Mesendoderm (in vitro differentiated cells): ENCODE measurements around the gene SLC35G6.

Experiments used
- DNase-seq: peaks from one replicate; pipeline ENCODE4 v3.0.0; 2013
- H2AK5ac ChIP-seq: 2 replicates; pipeline ENCODE4 v1.6.1; 2013; ENCODE audit warnings: low read length, inconsistent platforms
- H2BK120ac ChIP-seq: 2 replicates; pipeline ENCODE4 v1.6.1; 2013; ENCODE audit warnings: low read depth, mild to moderate bottlenecking, low read length, moderate library complexity, mixed read lengths
- H2BK15ac ChIP-seq: replicated peaks from 2 replicates; pipeline ENCODE4 v1.6.1; 2013; ENCODE audit warnings: low read depth, mild to moderate bottlenecking, moderate library complexity
- H2BK5ac ChIP-seq: 2 replicates; pipeline ENCODE4 v1.6.1; 2013; ENCODE audit warnings: low read length, inconsistent platforms
- H3K18ac ChIP-seq: 2 replicates; pipeline ENCODE4 v1.6.1; 2013; ENCODE audit warnings: mild to moderate bottlenecking, low read length, mixed read lengths
- H3K23ac ChIP-seq: one replicate; pipeline ENCODE4 v1.6.1; 2013; ENCODE audit warnings: low read length
- H3K27ac ChIP-seq: 2 replicates; pipeline ENCODE4 v1.5.1; 2013; ENCODE audit warnings: low read depth, mild to moderate bottlenecking, inconsistent platforms, low read length, moderate library complexity
- H3K27me3 ChIP-seq: 2 replicates; pipeline ENCODE4 v1.6.1; 2013; ENCODE audit warnings: low read length, control low read depth, mild to moderate bottlenecking, inconsistent platforms; ENCODE audit not compliant: insufficient read depth, poor library complexity
- H3K36me3 ChIP-seq: 2 replicates; pipeline ENCODE4 v1.6.1; 2013; ENCODE audit warnings: low read length, inconsistent platforms; ENCODE audit not compliant: control insufficient read depth, insufficient read depth
- H3K4ac ChIP-seq: one replicate; pipeline ENCODE4 v1.6.1; 2013; ENCODE audit warnings: low read depth, mild to moderate bottlenecking, low read length, moderate library complexity
- H3K4me1 ChIP-seq: 2 replicates; pipeline ENCODE4 v1.6.1; 2013; ENCODE audit warnings: low read depth, low read length, inconsistent platforms; ENCODE audit not compliant: control insufficient read depth
- H3K4me2 ChIP-seq: 2 replicates; pipeline ENCODE4 v1.6.1; 2013; ENCODE audit warnings: low read length
- H3K4me3 ChIP-seq: 2 replicates; pipeline ENCODE4 v1.5.1; 2013; ENCODE audit warnings: mild to moderate bottlenecking, low read length
- H3K56ac ChIP-seq: one replicate; pipeline ENCODE4 v1.6.1; 2013; ENCODE audit warnings: low read length
- H3K79me1 ChIP-seq: 2 replicates; pipeline ENCODE4 v1.6.1; 2013; ENCODE audit warnings: low read length, inconsistent platforms
- H3K79me2 ChIP-seq: 2 replicates; pipeline ENCODE4 v1.6.1; 2013; ENCODE audit warnings: mild to moderate bottlenecking, low read length; ENCODE audit not compliant: control insufficient read depth, insufficient read depth
- H3K9ac ChIP-seq: 2 replicates; pipeline ENCODE4 v1.6.1; 2013; ENCODE audit warnings: low read length, inconsistent platforms
- H4K5ac ChIP-seq: one replicate; pipeline ENCODE4 v1.6.1; 2013; ENCODE audit warnings: low read length
- H4K8ac ChIP-seq: one replicate; pipeline ENCODE4 v1.6.1; 2013; ENCODE audit warnings: low read depth, mild to moderate bottlenecking, control low read depth, low read length, moderate library complexity
- WGBS: extraction: QIAGEN DNeasy Blood & Tissue Kit; methylation state at CpG from one replicate; pipeline ENCODE4 v1.1.7; 2013; ENCODE audit warnings: low lambda C conversion rate, missing lambda C conversion rate; ENCODE audit not compliant: insufficient coverage; ENCODE audit errors: extremely low coverage; 5-methylcytosine and 5-hydroxymethylcytosine counted together

SLC35G6 gene

DNA sequence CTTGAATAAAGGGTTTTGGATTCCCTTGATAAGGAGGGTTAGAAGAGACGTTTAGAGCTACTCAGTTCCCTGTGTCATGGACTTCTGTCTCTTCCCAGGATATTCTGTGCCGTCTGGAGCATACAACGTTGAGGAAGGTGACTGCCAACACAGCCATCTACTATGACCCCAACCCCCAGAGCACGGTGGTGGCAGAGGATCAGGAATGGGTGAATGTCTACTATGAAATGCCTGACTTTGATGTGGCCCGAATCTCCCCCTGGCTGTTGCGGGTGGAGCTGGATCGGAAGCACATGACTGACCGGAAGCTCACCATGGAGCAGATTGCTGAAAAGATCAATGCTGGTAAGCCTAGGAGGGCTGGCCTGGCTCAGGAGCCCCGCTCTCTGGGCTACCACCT, 27.6 kb downstream of the SLC35G6 start:
- H3K27ac ChIP-seq, result no peak overlapping the region
- no peaks in the 10 kb centered on the region for H3K4me1 ChIP-seq
- no peaks in the 10 kb centered on the region for H3K79me1 ChIP-seq
- no peak overlapping the region for H3K23ac ChIP-seq
- no CpG with 5 or more reads among the region's 9 CpGs for WGBS
- DNase-seq, result no peak
- no peak overlapping the region for H2BK15ac ChIP-seq
- no peak overlapping the region for H3K4me2 ChIP-seq
- H3K18ac ChIP-seq, result no peak overlapping the region
- no peak overlapping the region for H2AK5ac ChIP-seq
- H4K5ac ChIP-seq, result no peak overlapping the region
- no peaks in the 10 kb centered on the region for H3K27me3 ChIP-seq
- H3K9ac ChIP-seq, result no peak overlapping the region
- H4K8ac ChIP-seq, result no peak overlapping the region
- H3K36me3 ChIP-seq, result peaks cover 38% of the 10 kb centered on the region
- no peaks in the 10 kb centered on the region for H3K79me2 ChIP-seq
- no peak overlapping the region for H2BK120ac ChIP-seq
- H3K4ac ChIP-seq, result no peak overlapping the region
- no peak overlapping the region for H3K56ac ChIP-seq
- H3K4me3 ChIP-seq, result no peak overlapping the region
- H2BK5ac ChIP-seq, result no peak overlapping the region

GRCh38 chr17:7509937-7510336, 28.7 kb downstream of the SLC35G6 start:
- no peak overlapping the region for H2AK5ac ChIP-seq
- no peak overlapping the region for H4K8ac ChIP-seq
- H2BK5ac ChIP-seq, result no peak overlapping the region
- no CpG with 5 or more reads among the region's 5 CpGs for WGBS
- H2BK15ac ChIP-seq, result no peak overlapping the region
- no peak overlapping the region for H3K27ac ChIP-seq
- H3K23ac ChIP-seq, result no peak overlapping the region
- H3K18ac ChIP-seq, result no peak overlapping the region
- H4K5ac ChIP-seq, result no peak overlapping the region
- H3K4me1 ChIP-seq, result no peaks in the 10 kb centered on the region
- no peak overlapping the region for H3K9ac ChIP-seq
- no peaks in the 10 kb centered on the region for H3K79me2 ChIP-seq
- no peak overlapping the region for H3K4me2 ChIP-seq
- H3K36me3 ChIP-seq, result peaks cover 40% of the 10 kb centered on the region
- H3K4ac ChIP-seq, result no peak overlapping the region
- H3K79me1 ChIP-seq, result no peaks in the 10 kb centered on the region
- H3K4me3 ChIP-seq, result no peak overlapping the region
- no peaks in the 10 kb centered on the region for H3K27me3 ChIP-seq
- no peak overlapping the region for H3K56ac ChIP-seq
- no peak overlapping the region for H2BK120ac ChIP-seq
- no peak for DNase-seq

DNA sequence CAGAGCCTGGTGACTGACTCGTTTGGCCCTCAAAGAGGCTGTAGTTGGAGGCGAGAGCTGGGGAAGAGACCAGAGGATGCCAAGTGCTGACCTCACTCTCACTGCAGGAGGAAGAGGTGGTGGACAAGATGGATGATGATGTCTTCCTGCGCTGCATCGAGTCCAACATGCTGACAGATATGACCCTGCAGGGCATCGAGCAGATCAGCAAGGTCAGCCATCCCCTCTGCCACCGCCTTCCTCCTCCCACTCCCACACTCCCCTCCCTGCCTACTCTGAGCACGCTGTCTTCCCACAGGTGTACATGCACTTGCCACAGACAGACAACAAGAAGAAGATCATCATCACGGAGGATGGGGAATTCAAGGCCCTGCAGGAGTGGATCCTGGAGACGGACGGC, 29.9 kb downstream of the SLC35G6 start:
- no peak overlapping the region for H4K5ac ChIP-seq
- no peak overlapping the region for H3K4me2 ChIP-seq
- no peak overlapping the region for H3K27ac ChIP-seq
- peaks cover 40% of the 10 kb centered on the region for H3K36me3 ChIP-seq
- no peaks in the 10 kb centered on the region for H3K79me1 ChIP-seq
- H3K79me2 ChIP-seq, result no peaks in the 10 kb centered on the region
- H3K23ac ChIP-seq, result no peak overlapping the region
- no peak overlapping the region for H3K4ac ChIP-seq
- no peak overlapping the region for H3K56ac ChIP-seq
- no peak for DNase-seq
- no peak overlapping the region for H2BK120ac ChIP-seq
- no peak overlapping the region for H2BK5ac ChIP-seq
- no peak overlapping the region for H2BK15ac ChIP-seq
- no CpG with 5 or more reads among the region's 10 CpGs for WGBS
- no peak overlapping the region for H3K4me3 ChIP-seq
- H2AK5ac ChIP-seq, result no peak overlapping the region
- H3K27me3 ChIP-seq, result no peaks in the 10 kb centered on the region
- H3K9ac ChIP-seq, result no peak overlapping the region
- H3K4me1 ChIP-seq, result no peaks in the 10 kb centered on the region
- H3K18ac ChIP-seq, result no peak overlapping the region
- H4K8ac ChIP-seq, result no peak overlapping the region

DNA sequence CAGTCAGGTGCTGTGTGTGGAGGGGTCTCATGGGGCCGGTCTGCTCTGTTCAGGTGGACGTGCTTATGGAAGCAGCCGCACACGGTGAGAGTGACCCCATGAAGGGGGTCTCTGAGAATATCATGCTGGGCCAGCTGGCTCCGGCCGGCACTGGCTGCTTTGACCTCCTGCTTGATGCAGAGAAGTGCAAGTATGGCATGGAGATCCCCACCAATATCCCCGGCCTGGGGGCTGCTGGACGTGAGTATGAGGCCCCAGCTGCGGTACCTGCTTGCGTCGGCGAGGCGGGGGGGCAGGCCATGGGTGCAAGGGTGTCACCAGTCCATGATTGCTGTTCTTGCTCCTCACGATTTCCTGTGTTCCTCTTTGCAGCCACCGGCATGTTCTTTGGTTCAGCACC, 30.9 kb downstream of the SLC35G6 start:
- Histone ChIP-seq H2BK5ac (no peak overlapping the region), H2BK120ac (no peak overlapping the region), H3K4me3 (no peak overlapping the region), H3K27me3 (no peaks in the 10 kb centered on the region), H4K5ac (no peak overlapping the region), H3K27ac (no peak overlapping the region), H3K18ac (no peak overlapping the region), H2AK5ac (no peak overlapping the region), H4K8ac (no peak overlapping the region), H3K56ac (no peak overlapping the region), H2BK15ac (no peak overlapping the region), H3K4me2 (no peak overlapping the region), H3K79me1 (no peaks in the 10 kb centered on the region), H3K79me2 (no peaks in the 10 kb centered on the region), H3K9ac (no peak overlapping the region), H3K4ac (no peak overlapping the region), H3K36me3 (peaks cover 36% of the 10 kb centered on the region), H3K23ac (no peak overlapping the region), H3K4me1 (no peaks in the 10 kb centered on the region)
- DNase-seq, result no peak
- no CpG with 5 or more reads among the region's 15 CpGs for WGBS

DNA sequence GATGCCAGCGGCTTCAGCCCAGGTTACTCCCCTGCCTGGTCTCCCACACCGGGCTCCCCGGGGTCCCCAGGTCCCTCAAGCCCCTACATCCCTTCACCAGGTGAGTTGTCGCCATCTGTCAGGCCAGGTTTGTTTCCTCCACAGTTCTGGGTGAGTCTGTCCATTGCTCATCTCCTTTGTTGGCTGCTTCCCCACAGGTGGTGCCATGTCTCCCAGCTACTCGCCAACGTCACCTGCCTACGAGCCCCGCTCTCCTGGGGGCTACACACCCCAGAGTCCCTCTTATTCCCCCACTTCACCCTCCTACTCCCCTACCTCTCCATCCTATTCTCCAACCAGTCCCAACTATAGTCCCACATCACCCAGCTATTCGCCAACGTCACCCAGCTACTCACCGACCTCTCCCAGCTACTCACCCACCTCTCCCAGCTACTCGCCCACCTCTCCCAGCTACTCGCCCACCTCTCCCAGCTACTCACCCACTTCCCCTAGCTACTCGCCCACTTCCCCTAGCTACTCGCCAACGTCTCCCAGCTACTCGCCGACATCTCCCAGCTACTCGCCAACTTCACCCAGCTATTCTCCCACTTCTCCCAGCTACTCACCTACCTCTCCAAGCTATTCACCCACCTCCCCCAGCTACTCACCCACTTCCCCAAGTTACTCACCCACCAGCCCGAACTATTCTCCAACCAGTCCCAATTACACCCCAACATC, 31.7 kb downstream of the SLC35G6 start:
- H2BK120ac ChIP-seq, result no peak overlapping the region
- H3K4ac ChIP-seq, result no peak overlapping the region
- H3K56ac ChIP-seq, result no peak overlapping the region
- H2BK15ac ChIP-seq, result no peak overlapping the region
- H3K18ac ChIP-seq, result no peak overlapping the region
- no peak overlapping the region for H3K27ac ChIP-seq
- H3K27me3 ChIP-seq, result no peaks in the 10 kb centered on the region
- H3K9ac ChIP-seq, result no peak overlapping the region
- WGBS, result no CpG with 5 or more reads among the region's 20 CpGs
- no peak overlapping the region for H3K4me3 ChIP-seq
- H3K4me1 ChIP-seq, result no peaks in the 10 kb centered on the region
- no peak overlapping the region for H2BK5ac ChIP-seq
- peaks cover 35% of the 10 kb centered on the region for H3K36me3 ChIP-seq
- H3K23ac ChIP-seq, result no peak overlapping the region
- H3K79me2 ChIP-seq, result no peaks in the 10 kb centered on the region
- H3K79me1 ChIP-seq, result no peaks in the 10 kb centered on the region
- H4K8ac ChIP-seq, result no peak overlapping the region
- no peak overlapping the region for H3K4me2 ChIP-seq
- no peak for DNase-seq
- H2AK5ac ChIP-seq, result no peak overlapping the region
- no peak overlapping the region for H4K5ac ChIP-seq

DNA sequence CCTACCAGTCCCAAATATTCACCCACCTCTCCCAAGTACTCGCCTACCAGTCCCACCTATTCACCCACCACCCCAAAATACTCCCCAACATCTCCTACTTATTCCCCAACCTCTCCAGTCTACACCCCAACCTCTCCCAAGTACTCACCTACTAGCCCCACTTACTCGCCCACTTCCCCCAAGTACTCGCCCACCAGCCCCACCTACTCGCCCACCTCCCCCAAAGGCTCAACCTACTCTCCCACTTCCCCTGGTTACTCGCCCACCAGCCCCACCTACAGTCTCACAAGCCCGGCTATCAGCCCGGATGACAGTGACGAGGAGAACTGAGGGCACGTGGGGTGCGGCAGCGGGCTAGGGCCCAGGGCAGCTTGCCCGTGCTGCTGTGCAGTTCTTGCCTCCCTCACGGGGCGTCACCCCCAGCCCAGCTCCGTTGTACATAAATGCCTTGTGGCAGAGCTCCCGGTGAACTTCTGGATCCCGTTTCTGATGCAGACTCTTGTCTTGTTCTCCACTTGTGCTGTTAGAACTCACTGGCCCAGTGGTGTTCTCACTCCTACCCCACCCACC, 32.7 kb downstream of the SLC35G6 start:
- no peak overlapping the region for H4K8ac ChIP-seq
- no peak overlapping the region for H2BK15ac ChIP-seq
- no peaks in the 10 kb centered on the region for H3K79me2 ChIP-seq
- no CpG with 5 or more reads among the region's 17 CpGs for WGBS
- no peaks in the 10 kb centered on the region for H3K79me1 ChIP-seq
- no peaks in the 10 kb centered on the region for H3K4me1 ChIP-seq
- no peak overlapping the region for H2AK5ac ChIP-seq
- no peak overlapping the region for H2BK5ac ChIP-seq
- H3K18ac ChIP-seq, result no peak overlapping the region
- H3K36me3 ChIP-seq, result peaks cover 30% of the 10 kb centered on the region
- H3K27me3 ChIP-seq, result no peaks in the 10 kb centered on the region
- H4K5ac ChIP-seq, result no peak overlapping the region
- no peak overlapping the region for H3K56ac ChIP-seq
- no peak overlapping the region for H3K4ac ChIP-seq
- no peak for DNase-seq
- no peak overlapping the region for H3K4me2 ChIP-seq
- H3K4me3 ChIP-seq, result no peak overlapping the region
- no peak overlapping the region for H2BK120ac ChIP-seq
- H3K23ac ChIP-seq, result no peak overlapping the region
- H3K27ac ChIP-seq, result no peak overlapping the region
- no peak overlapping the region for H3K9ac ChIP-seq
